Heart right ventricle (tissue), 16 donors: ENCODE data around the gene KCNIP2. TPM values are rescaled to one million over a fixed set of nuclear protein-coding genes. Genes with fewer than 3 reads are reported as not detected.
A peak's percentile ranks its signal among the peaks of the same experiment; 100 is the strongest.

Source experiments
- ATAC-seq, 8 donors: fragments of 200-7000 bp; cut with Tn5 transposase; one replicate each; pipeline ENCODE4 v1.9.1; 2020; ENCODE audit warnings: mild to moderate bottlenecking in 8 of 8, moderate library complexity in 8 of 8, moderate number of reproducible peaks in 1 of 8
- DNase-seq, 2 donors: peaks; one replicate each; pipeline ENCODE4 v3.0.0-alpha.2; 2020
- H3K27ac ChIP-seq, 10 donors: fragments of 200-600 bp; sonication (generic) in 2 of 10; one replicate each; pipeline versions ENCODE4 v1.5.0 to v1.8.0; 2020 to 2022; ENCODE audit warnings: mild to moderate bottlenecking in 3 of 10
- H3K27me3 ChIP-seq, 7 donors: fragments of 200-600 bp; one replicate each; pipeline ENCODE4 v1.8.0; 2021 to 2022; ENCODE audit warnings: mild to moderate bottlenecking in 2 of 7
- H3K36me3 ChIP-seq, 9 donors: fragments of 200-600 bp; sonication (generic) in 1 of 9; one replicate each; pipeline versions ENCODE4 v1.5.0 to v1.8.0; 2020 to 2022; ENCODE audit warnings: mild to moderate bottlenecking in 2 of 9
- H3K4me1 ChIP-seq, 9 donors: fragments of 200-600 bp; sonication (generic) in 1 of 9; one replicate each; pipeline versions ENCODE4 v1.5.0 to v1.8.0; 2020 to 2022; ENCODE audit warnings: mild to moderate bottlenecking in 4 of 9
- H3K4me3 ChIP-seq, 10 donors: fragments of 200-600 bp; sonication (generic) in 2 of 10; one replicate each; pipeline versions ENCODE4 v1.5.0 to v1.8.0; 2020 to 2022; ENCODE audit warnings: mild to moderate bottlenecking in 7 of 10, moderate library complexity in 2 of 10
- H3K9me3 ChIP-seq, 11 donors: fragments of 200-600 bp in 10 of 11; sonication (generic) in 2 of 11; one replicate each; pipeline versions ENCODE4 v1.5.0 to v1.8.0; 2013 to 2022; ENCODE audit warnings: mild to moderate bottlenecking in 2 of 11, control low read depth in 1 of 11, moderate library complexity in 1 of 11
- WGBS, 2 donors: extraction: QIAGEN DNeasy Blood & Tissue Kit; methylation state at CpG; one replicate each; pipeline ENCODE4 v1.1.7; 2013; ENCODE audit warnings: inconsistent platforms in 1 of 2; 5-methylcytosine and 5-hydroxymethylcytosine counted together
- intact Hi-C, 10 donors: fragments of 100-400 bp; cut with DNase I; formaldehyde crosslinking; loops; one replicate each; pipeline versions ENCODE4 v1.11.1 to v1.14.2; 2022
- polyA plus RNA-seq, 2 donors: library from polyadenylated mRNA; stranded (reverse); fragments of 200-250 nt; gene quantifications; one replicate each; pipeline ENCODE4 v1.2.3, GENCODE V29; 2013
- total RNA-seq, 10 donors: library from RNA; stranded (reverse); fragmentation: NEBNext Ultra II Directional in 3 of 10; extraction: Animal tissue kit (Norgen Biotek cat#: 25700) in 3 of 10; gene quantifications; one replicate each; pipeline versions ENCODE4 v1.2.1 to v1.2.4, GENCODE V29; 2021 to 2023
- TF ChIP-seq, protein P1 (sequence below), 9 donors: fragments of 200-600 bp; sonication (generic) in 2 of 9; IDR thresholded peaks; one replicate each; pipeline versions ENCODE4 v1.5.0 to v1.8.0; 2021 to 2022; ENCODE audit warnings: antibody characterized with exemption in 9 of 9, mild to moderate bottlenecking in 5 of 9, moderate library complexity in 1 of 9
- donor health status: Arrhythmogenic right ventricular cardiomyopathy.
- donor health status: ischemic (EF 13 %, LVEDD 7.1; RV severe dilation, severe dysfunction).
- donor health status: healthy with polysubstance abuse.
- donor health status: DM: no; HTN: yes; CAD: no.
- donor health status: DM: no; HTN: no; CAD: no.
- donor health status: ischemic (EF 25% LVEDD 6.9; RV normal size, moderate dysfunction).
- donor health status: ischemic (EF 25% LVEDD 5.7; RV mildly dilated, moderate dysfunction).
- donor health status: healthy.
- donor health status: DM: yes; HTN: yes; CAD: no.
- donor health status: Ischemic cardiomyopathy.
- donor health status: ischemic (EF 35%, LVEDD 5.7; RV mildly dilated, moderate dysfunction).
- donor health status: nonischemic (EF 11% LVEDD 7.7; RV severe dilation, severe dysfunction).
- donor health status: DM: yes; HTN: yes; CAD: no.
- donor health status: PGD.
- donor health status: ischemic (EF 29% LVEDD 5.4; RV normal size, mild dysfunction).
- donor health status: nonischemic (EF 23%, LVEDD 6.1; RV moderate dilation, normal function).

The KCNIP2 gene
- total and polyA plus RNA-seq, 12 donors: 15.5 to 707 (median 251) TPM

DNA sequence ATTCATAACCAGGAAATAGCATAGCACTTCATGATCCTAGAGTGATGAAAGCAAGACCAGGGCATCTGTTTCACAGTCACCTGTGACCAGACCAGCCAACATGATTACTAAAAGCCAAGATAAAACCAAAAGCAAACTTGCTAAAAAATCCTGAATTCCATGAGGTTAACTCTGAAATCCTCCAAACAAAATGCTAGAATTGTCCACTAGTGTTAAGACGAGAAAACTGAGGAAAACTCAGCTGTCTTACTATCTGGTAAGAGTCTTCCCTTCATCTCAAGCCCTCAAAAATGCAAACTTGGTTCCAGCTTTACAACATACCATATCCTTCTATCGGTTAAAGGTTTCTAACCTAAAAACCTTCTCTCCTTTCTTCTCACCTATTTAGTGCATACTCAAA, 59.0 kb downstream of the KCNIP2 start:
- DNase-seq: no peak
- intact Hi-C loops: loop anchor here in 4 of 10 donors (5.0 kb wide), 4 partner anchors 33 to 572 kb away; partner anchors contain the start of gene OGA (in 1 of the 4)
- Histone ChIP-seq H3K4me1 (peaks cover 3 to 54% (median 32%) of the 10 kb centered on the region in 9 donors), H3K36me3 (peaks cover 0 to 60% (median 47%) of the 10 kb centered on the region in 9 donors), H3K4me3 (no peak overlapping the region), H3K27me3 (peaks cover 0 to 8% (median 0%) of the 10 kb centered on the region in 7 donors), H3K27ac (no peak overlapping the region), H3K9me3 (no peaks in the 10 kb centered on the region)
- TF ChIP-seq, protein P1, sequence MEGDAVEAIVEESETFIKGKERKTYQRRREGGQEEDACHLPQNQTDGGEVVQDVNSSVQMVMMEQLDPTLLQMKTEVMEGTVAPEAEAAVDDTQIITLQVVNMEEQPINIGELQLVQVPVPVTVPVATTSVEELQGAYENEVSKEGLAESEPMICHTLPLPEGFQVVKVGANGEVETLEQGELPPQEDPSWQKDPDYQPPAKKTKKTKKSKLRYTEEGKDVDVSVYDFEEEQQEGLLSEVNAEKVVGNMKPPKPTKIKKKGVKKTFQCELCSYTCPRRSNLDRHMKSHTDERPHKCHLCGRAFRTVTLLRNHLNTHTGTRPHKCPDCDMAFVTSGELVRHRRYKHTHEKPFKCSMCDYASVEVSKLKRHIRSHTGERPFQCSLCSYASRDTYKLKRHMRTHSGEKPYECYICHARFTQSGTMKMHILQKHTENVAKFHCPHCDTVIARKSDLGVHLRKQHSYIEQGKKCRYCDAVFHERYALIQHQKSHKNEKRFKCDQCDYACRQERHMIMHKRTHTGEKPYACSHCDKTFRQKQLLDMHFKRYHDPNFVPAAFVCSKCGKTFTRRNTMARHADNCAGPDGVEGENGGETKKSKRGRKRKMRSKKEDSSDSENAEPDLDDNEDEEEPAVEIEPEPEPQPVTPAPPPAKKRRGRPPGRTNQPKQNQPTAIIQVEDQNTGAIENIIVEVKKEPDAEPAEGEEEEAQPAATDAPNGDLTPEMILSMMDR (IDR thresholded peaks at IDR 0.05): no peak
- WGBS, 2 donors: 80 to 90% methylated on average over 2 of the region's 2 CpGs
- no peak for ATAC-seq

DNA sequence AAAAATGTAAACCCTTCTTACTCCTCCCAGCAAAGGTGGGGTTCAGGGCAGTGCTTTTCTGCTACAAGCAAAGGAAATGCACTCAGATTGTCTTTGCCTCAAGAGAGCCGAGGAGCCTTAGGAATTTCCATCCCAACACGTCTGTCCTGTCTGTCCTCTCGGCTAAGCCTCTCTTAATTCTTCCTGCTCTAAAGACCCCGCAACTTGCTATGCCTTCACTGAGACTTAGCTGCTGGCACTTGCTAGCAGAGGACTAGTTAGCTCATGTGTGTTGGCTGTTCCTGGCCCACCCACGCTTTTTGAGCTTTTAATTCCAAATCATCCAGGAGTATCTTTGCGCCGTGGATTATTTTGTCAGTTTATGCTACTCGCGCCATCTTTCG, 59.9 kb downstream of the KCNIP2 start:
- no peak for ATAC-seq
- Histone ChIP-seq H3K36me3 (peaks cover 0 to 52% (median 39%) of the 10 kb centered on the region in 9 donors), H3K4me3 (peak overlapping the region; percentile 19 to 82 (median 71)), H3K9me3 (no peaks in the 10 kb centered on the region), H3K4me1 (peaks cover 9 to 62% (median 40%) of the 10 kb centered on the region in 9 donors), H3K27ac (peak overlapping the region in 8 of 10 donors; percentile 34 to 75 (median 41)), H3K27me3 (peaks cover 0 to 16% (median 2%) of the 10 kb centered on the region in 7 donors)
- TF ChIP-seq, protein P1 (IDR thresholded peaks at IDR 0.05): no peak
- DNase-seq: no peak
- intact Hi-C loops: loop anchor here in 5 of 10 donors (2.0 to 5.0 kb wide), 6 partner anchors 34 to 571 kb away; partner anchors contain the start of gene OGA (in 1 of the 5)
- 59 to 65% methylated on average over 10 of the region's 10 CpGs for WGBS, 2 donors

DNA sequence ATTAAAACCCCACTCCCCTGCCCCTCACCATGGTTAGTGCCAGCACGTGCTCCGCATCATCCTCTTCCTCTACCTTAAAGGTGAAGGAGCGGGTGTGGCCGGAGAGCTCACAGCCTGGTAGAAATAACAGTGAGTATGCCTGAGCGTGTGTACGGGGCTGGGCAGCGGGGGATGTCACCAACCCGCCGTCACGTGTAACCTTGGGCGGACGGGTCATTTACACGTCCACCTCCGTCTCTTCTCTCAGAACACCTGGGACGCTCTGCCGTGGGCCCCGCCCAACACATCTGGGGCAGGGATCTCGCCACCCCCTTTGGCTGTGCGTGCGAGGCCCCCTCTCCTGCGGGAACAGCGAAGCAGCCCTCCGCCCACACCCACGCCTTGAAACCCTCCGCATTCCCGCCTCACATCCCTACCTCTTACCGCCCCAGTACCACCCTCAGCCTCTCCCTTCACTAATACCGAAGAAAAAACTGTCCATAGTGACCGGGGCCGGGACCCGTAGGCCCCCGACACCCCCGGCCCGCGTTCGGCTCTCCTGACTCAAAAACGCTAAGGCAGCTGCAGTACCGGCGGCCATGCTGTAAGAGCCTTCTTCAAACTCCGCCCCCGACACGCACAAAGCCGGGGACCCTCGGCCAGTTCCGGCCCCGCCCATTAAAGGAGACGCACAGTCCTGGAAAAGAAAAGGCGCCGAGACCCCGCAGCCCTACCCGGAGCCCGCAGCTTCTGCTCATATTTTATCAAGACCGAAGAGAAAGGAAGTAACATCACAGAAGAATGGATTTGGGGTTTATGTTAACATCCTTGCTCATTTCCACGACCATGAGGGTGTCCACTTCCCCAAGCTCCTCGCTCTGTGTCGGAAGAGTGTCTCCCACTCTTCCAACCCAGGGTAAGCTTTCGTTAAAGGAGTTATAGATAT, 60.5 kb downstream of the KCNIP2 start, which contains the start of gene NPM3:
NPM3 (minus strand) TSS at position 636 of the 925 bp plus-strand sequence; CDS start at position 580, 56 bp downstream.
- ATAC-seq (peak; percentile 65 to 79 (median 74)), DNase-seq (peak; percentile 78 to 85)
- H3K4me3 ChIP-seq: peak within 1 kb of the TSS; percentile 19 to 82 (median 71)
- WGBS, 2 donors: 1 to 2% methylated on average over 57 of the region's 57 CpGs
- H3K36me3 ChIP-seq: peaks cover 0 to 45% (median 36%) of the 10 kb centered on the region in 9 donors
- peaks cover 11 to 66% (median 44%) of the 10 kb centered on the region in 9 donors for H3K4me1 ChIP-seq
- H3K9me3 ChIP-seq: no peaks in the 10 kb centered on the region
- H3K27me3 ChIP-seq: peaks cover 0 to 23% (median 9%) of the 10 kb centered on the region in 7 donors
- intact Hi-C loops: loop anchor here in 5 of 10 donors (2.0 to 5.0 kb wide), 6 partner anchors 34 to 571 kb away; partner anchors contain the start of gene OGA (in 1 of the 5)
- TF ChIP-seq, protein P1 (IDR thresholded peaks at IDR 0.05): no peak
- peak within 1 kb of the TSS in 8 of 10 donors; percentile 35 to 75 (median 50) for H3K27ac ChIP-seq
